22Rv1 (cell line): Measurements from ENCODE around the gene HOXA10.

Experiments used
- H3K27ac ChIP-seq: fragments of 450-650 bp; 2 replicates; pipeline ENCODE4 v1.5.1; 2017
- CTCF ChIP-seq: fragments of 450-650 bp; IDR thresholded peaks from 2 replicates; pipeline ENCODE4 v1.5.1; 2017; ENCODE audit warnings: mild to moderate bottlenecking
- ZFX ChIP-seq: fragments of 450-650 bp; IDR thresholded peaks from 2 replicates; pipeline ENCODE4 v1.6.1; 2017; ENCODE audit warnings: antibody characterized with exemption, borderline replicate concordance

HOXA10 gene

GRCh38 chr7:27174874-27175625 lies 930 bp upstream of the HOXA10 start:
- H3K27ac ChIP-seq: peak overlapping the region; percentile 81
- TF ChIP-seq CTCF: no peak
- no peak for TF ChIP-seq ZFX

GRCh38 chr7:27173511-27173955 lies 587 bp downstream of the HOXA10 start:
- TF ChIP-seq CTCF (no peak), ZFX (no peak)
- H3K27ac ChIP-seq: peak overlapping the region; percentile 81

GRCh38 chr7:27172823-27173510 lies 1.2 kb downstream of the HOXA10 start:
- peak overlapping the region; percentile 81 for H3K27ac ChIP-seq
- TF ChIP-seq ZFX (no peak), CTCF (no peak)

GRCh38 chr7:27172315-27172774 lies 1.8 kb downstream of the HOXA10 start:
- H3K27ac ChIP-seq: peak overlapping the region; percentile 81
- TF ChIP-seq CTCF (no peak), ZFX (no peak)

GRCh38 chr7:27171637-27172314 lies 2.3 kb downstream of the HOXA10 start:
- H3K27ac ChIP-seq: peak overlapping the region; percentile 81
- TF ChIP-seq ZFX (no peak), CTCF (peak; percentile 77)

GRCh38 chr7:27171325-27171636 lies 2.8 kb downstream of the HOXA10 start:
- TF ChIP-seq CTCF (no peak), ZFX (no peak)
- peak overlapping the region; percentile 81; the same call in 1 of the 2 replicates for H3K27ac ChIP-seq
